ENCODE data around the gene KCNQ2. TPM values are rescaled to one million over a fixed set of nuclear protein-coding genes. Genes with fewer than 3 reads are reported as not detected.

KCNQ2 gene
- total and polyA plus RNA-seq, 12 donors = 0.03 to 3.8 (median 1.4) TPM; not detected in 7

DNA sequence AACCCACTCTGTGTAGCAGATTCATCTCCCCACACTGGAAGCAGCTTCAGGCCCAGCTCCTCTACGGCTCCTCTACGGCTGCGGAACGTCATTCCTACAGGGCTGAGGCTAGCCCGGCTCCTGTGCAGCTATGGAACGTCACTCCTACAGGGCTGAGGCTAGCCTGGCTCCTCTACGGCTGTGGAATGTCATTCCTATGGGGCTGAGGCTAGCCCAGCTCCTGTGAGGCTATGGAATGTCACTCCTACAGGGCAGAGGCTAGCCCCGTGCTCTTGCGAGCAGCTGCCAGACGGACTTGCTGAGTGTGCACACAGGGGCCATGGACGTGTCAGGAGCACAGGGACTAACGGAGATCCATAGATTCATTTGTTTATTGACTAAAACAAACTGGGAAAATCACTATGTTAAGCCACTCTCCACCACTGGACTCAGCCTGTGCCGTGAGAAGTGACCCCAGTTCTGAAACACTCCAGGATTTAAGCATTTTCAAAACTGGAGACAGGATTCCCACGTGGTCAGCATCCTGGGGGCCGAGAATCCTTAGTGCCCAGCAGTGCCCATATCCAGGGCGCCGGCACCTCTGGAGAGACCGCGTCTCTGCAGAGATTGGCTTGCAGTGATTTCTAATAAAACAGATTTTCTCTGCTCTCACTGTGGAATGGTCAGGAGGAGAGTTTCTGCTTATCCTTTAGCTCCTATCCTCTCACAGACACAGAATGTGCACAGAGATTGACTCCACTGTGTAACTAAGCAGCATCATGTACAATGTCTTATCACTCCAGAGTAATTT is 5.0 kb downstream of the KCNQ2 start:
- intact Hi-C loops (cut with DNase I) = no loop called here
- DNase-seq = no peak
- ATAC-seq = no peak
- peaks cover 0 to 13% (median 9%) of the 10 kb centered on the region in 9 donors for H3K4me1 ChIP-seq
- H3K27ac ChIP-seq = no peak overlapping the region
- TF ChIP-seq CTCF (IDR thresholded peaks at IDR 0.05) = no peak
- no peak overlapping the region for H3K4me3 ChIP-seq
- 72 to 77% methylated on average over 19 of the region's 19 CpGs for WGBS, 2 donors
- no peaks in the 10 kb centered on the region for H3K9me3 ChIP-seq
- H3K36me3 ChIP-seq = no peaks in the 10 kb centered on the region
- peaks cover 7 to 94% (median 67%) of the 10 kb centered on the region in 7 donors for H3K27me3 ChIP-seq

DNA sequence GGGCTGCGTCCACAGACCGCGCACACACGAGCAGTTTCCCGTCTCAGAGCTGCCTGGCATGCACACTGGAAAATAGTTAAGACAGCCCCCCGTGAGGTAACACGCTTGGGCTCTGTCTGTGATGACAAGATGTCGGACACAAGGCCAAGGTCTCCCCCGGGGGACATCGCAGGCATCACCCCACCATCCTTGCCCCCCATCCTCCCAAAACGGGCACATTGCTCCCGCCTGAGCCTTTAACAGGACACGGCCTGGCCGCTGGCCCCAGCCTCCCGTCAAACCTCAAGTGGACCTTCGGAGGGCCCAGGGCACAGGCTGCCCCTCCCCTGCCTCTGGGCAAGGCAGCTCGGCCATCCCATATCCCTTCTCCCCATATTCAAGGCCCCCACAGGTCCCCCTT is 5.6 kb downstream of the KCNQ2 start:
- no peak for ATAC-seq
- Histone ChIP-seq H3K27ac (no peak overlapping the region), H3K9me3 (no peaks in the 10 kb centered on the region), H3K4me1 (peaks cover 0 to 9% (median 5%) of the 10 kb centered on the region in 9 donors), H3K36me3 (no peaks in the 10 kb centered on the region), H3K4me3 (no peak overlapping the region), H3K27me3 (peaks cover 3 to 93% (median 66%) of the 10 kb centered on the region in 7 donors)
- WGBS, 2 donors = 84 to 88% methylated on average over 17 of the region's 17 CpGs
- TF ChIP-seq CTCF (IDR thresholded peaks at IDR 0.05) = no peak
- DNase-seq = no peak
- intact Hi-C loops (cut with DNase I) = no loop called here

DNA sequence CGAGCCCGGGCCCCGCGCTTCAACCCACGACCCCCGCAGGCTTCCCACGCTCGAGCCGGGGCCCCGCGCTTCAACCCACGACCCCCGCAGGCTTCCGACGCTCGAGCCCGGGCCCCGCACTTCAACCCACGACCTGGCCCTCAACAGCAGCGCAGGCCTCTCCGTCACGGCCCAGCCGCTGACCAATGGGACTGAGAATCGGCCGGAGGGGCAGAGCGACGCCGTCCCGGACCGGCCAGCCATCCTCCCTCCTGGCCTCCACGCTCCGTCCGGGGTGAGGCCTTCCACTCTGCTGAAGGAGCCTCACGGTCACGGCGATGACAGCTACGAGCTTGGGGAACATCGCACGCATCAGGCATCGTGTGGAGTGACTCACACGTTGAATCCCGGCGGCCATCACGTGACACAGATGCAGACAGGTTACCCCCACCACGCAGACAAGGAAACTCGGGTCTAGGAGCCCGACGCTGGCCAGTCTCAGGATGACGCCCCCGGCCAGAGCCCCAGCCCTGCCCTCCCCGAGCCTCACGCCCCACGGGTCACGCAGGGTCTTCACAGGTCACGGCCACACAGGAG is 6.1 kb downstream of the KCNQ2 start:
- Histone ChIP-seq H3K4me1 (peaks cover 0 to 3% (median 0%) of the 10 kb centered on the region in 9 donors), H3K27ac (no peak overlapping the region), H3K9me3 (no peaks in the 10 kb centered on the region), H3K4me3 (no peak overlapping the region), H3K36me3 (no peaks in the 10 kb centered on the region), H3K27me3 (peaks cover 0 to 90% (median 64%) of the 10 kb centered on the region in 7 donors)
- intact Hi-C loops (cut with DNase I) = no loop called here
- ATAC-seq (no peak), DNase-seq (no peak)
- TF ChIP-seq CTCF (IDR thresholded peaks at IDR 0.05) = no peak
- 79 to 82% methylated on average over 55 of the region's 55 CpGs for WGBS, 2 donors

GRCh38 chr20:63465380-63466249 is 6.8 kb downstream of the KCNQ2 start:
- no peak overlapping the region for H3K27ac ChIP-seq

More at GRCh38 chr20:63465380-63466249, 6.8 kb downstream of the KCNQ2 start:
- WGBS, 2 donors = 80% methylated on average over 56 of the region's 56 CpGs
- H3K9me3 ChIP-seq = no peaks in the 10 kb centered on the region
- ATAC-seq = no peak
- no peaks in the 10 kb centered on the region for H3K4me1 ChIP-seq
- no peaks in the 10 kb centered on the region for H3K36me3 ChIP-seq
- H3K27me3 ChIP-seq = peaks cover 0 to 90% (median 62%) of the 10 kb centered on the region in 7 donors
- no peak for DNase-seq
- H3K4me3 ChIP-seq = no peak overlapping the region
- TF ChIP-seq CTCF (IDR thresholded peaks at IDR 0.05) = no peak
- intact Hi-C loops (cut with DNase I) = no loop called here

All from heart right ventricle (tissue), 16 donors.